Measurements from ENCODE around the gene LINC00632.

Gene LINC00632

DNA sequence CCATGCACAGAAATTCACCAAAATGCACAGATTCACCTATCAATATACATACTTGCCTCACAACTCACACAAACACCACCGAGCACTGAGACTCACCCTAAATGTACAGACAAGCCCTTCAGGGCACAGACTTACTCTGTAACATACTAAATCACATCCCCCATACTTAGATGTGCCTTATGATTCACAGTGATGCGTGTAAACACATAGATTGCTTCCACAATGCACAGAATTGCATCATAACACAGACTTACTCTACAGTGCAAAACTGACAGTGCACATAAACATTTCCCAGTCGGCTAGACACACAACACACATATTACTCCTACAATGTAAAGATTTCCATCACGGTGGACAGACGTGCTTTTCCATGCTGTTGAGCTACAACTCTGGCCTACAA lies 6.2 kb downstream of the LINC00632 start:
- Mint-ChIP-seq H3K27me3 (ENCODE audit: low read depth) (no peaks in the 10 kb centered on the region), H3K4me1 (peaks cover 7% of the 10 kb centered on the region), H3K4me3 (no peak overlapping the region), H3K36me3 (ENCODE audit: low read depth) (peaks cover 7% of the 10 kb centered on the region), H3K27ac (no peak overlapping the region), H3K9me3 (peaks cover 5% of the 10 kb centered on the region)
- TF ChIP-seq, protein P1, sequence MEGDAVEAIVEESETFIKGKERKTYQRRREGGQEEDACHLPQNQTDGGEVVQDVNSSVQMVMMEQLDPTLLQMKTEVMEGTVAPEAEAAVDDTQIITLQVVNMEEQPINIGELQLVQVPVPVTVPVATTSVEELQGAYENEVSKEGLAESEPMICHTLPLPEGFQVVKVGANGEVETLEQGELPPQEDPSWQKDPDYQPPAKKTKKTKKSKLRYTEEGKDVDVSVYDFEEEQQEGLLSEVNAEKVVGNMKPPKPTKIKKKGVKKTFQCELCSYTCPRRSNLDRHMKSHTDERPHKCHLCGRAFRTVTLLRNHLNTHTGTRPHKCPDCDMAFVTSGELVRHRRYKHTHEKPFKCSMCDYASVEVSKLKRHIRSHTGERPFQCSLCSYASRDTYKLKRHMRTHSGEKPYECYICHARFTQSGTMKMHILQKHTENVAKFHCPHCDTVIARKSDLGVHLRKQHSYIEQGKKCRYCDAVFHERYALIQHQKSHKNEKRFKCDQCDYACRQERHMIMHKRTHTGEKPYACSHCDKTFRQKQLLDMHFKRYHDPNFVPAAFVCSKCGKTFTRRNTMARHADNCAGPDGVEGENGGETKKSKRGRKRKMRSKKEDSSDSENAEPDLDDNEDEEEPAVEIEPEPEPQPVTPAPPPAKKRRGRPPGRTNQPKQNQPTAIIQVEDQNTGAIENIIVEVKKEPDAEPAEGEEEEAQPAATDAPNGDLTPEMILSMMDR (IDR thresholded peaks at IDR 0.05; ENCODE audit: unreplicated experiment in 3 of 3), result no peak

DNA sequence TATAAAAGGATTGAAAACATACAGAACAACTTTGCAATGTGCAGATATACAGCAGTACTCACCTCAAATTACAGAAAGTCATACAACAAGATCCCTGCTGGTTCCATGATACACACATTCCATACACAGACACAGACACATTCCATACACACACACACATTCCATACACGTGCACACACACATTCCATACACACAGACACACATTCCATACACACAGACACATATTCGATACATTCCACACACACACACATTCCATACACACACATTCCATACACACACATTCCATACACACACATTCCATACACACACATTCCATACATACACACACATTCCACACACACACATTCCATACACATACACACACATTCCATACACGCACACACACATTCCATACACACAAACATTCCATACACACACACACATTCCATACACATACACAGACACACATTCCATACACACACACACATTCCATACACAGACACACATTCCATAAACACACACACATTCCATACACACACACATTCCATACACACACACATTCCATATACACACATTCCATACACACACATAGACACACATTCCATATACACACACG lies 13.7 kb downstream of the LINC00632 start:
- TF ChIP-seq, protein P1 (IDR thresholded peaks at IDR 0.05; ENCODE audit: unreplicated experiment in 3 of 3), result no peak
- H3K27ac Mint-ChIP-seq, result no peak overlapping the region
- H3K4me1 Mint-ChIP-seq, result no peaks in the 10 kb centered on the region
- peaks cover 7% of the 10 kb centered on the region for H3K36me3 Mint-ChIP-seq (ENCODE audit: low read depth)
- H3K9me3 Mint-ChIP-seq, result peaks cover 5% of the 10 kb centered on the region
- H3K27me3 Mint-ChIP-seq (ENCODE audit: low read depth), result no peaks in the 10 kb centered on the region
- H3K4me3 Mint-ChIP-seq, result no peak overlapping the region

GRCh38 chrX:140724309-140724708 lies 14.8 kb downstream of the LINC00632 start:
- Mint-ChIP-seq H3K4me3 (no peak overlapping the region), H3K27ac (no peak overlapping the region), H3K27me3 (ENCODE audit: low read depth) (no peaks in the 10 kb centered on the region), H3K36me3 (ENCODE audit: low read depth) (no peaks in the 10 kb centered on the region), H3K9me3 (no peaks in the 10 kb centered on the region), H3K4me1 (no peaks in the 10 kb centered on the region)
- TF ChIP-seq, protein P1 (IDR thresholded peaks at IDR 0.05; ENCODE audit: unreplicated experiment in 3 of 3), result no peak

DNA sequence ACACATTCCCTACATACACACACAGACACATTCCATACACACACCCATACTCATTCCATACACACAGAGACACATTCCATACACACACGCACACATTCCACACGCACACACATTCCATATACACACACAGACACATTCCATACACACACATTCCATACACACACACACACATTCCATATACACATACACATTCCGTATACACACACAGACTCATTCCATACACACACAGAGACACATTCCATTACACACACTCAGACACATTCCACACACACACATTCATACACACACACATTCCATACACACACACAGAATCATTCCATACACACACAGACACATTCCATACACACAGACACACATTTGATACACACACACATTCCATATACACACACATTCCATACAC lies 15.2 kb downstream of the LINC00632 start:
- Mint-ChIP-seq H3K4me3 (no peak overlapping the region), H3K27me3 (ENCODE audit: low read depth) (no peaks in the 10 kb centered on the region), H3K4me1 (no peaks in the 10 kb centered on the region), H3K9me3 (no peaks in the 10 kb centered on the region), H3K27ac (no peak overlapping the region), H3K36me3 (ENCODE audit: low read depth) (no peaks in the 10 kb centered on the region)
- TF ChIP-seq, protein P1 (IDR thresholded peaks at IDR 0.05; ENCODE audit: unreplicated experiment in 3 of 3), result no peak

GRCh38 chrX:140725500-140725899 lies 15.9 kb downstream of the LINC00632 start:
- H3K27me3 Mint-ChIP-seq (ENCODE audit: low read depth), result no peaks in the 10 kb centered on the region
- no peak overlapping the region for H3K27ac Mint-ChIP-seq
- H3K4me1 Mint-ChIP-seq, result no peaks in the 10 kb centered on the region
- no peaks in the 10 kb centered on the region for H3K9me3 Mint-ChIP-seq
- H3K36me3 Mint-ChIP-seq (ENCODE audit: low read depth), result no peaks in the 10 kb centered on the region
- H3K4me3 Mint-ChIP-seq, result no peak overlapping the region
- TF ChIP-seq, protein P1 (IDR thresholded peaks at IDR 0.05; ENCODE audit: unreplicated experiment in 3 of 3), result no peak

DNA sequence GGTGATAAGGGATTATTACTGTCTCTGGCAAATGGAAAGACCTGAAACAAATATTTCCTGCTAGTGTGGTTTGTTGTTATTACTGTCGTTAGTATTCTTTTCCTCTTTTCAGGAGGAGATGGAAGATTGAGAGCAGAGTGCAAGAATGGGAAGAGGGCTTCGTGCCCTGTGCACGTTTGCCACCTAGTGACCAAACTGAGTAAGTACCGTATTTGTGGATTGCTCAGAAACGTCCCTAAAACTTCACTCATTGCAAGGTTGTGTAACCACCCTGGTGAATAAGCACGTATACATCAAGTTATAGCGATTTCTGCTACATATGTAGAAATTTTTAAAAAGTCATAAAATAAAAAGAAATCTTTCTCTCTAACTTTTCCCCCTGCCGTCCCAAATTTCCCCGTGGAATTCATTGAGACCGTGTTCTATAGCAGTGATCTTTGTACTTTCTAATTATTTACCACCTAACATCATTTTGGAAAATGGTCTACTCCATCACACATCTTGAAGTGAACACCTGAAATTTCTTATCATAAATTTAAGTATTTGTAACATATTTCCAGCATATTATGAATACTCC lies 24.3 kb downstream of the LINC00632 start:
- no peaks in the 10 kb centered on the region for H3K36me3 Mint-ChIP-seq (ENCODE audit: low read depth)
- H3K27ac Mint-ChIP-seq, result no peak overlapping the region
- H3K4me1 Mint-ChIP-seq, result no peaks in the 10 kb centered on the region
- no peaks in the 10 kb centered on the region for H3K9me3 Mint-ChIP-seq
- H3K27me3 Mint-ChIP-seq (ENCODE audit: low read depth), result no peaks in the 10 kb centered on the region
- TF ChIP-seq, protein P1 (IDR thresholded peaks at IDR 0.05; ENCODE audit: unreplicated experiment in 3 of 3), result peak; percentile 80 to 85 (median 82)
- H3K4me3 Mint-ChIP-seq, result no peak overlapping the region
